ENCODE data around the gene BEAN1. TPM values are rescaled to one million over a fixed set of nuclear protein-coding genes. Genes with fewer than 3 reads are reported as not detected.

Gene BEAN1
- total RNA-seq: 0.36 TPM in 1 of 2 replicates, not detected in the other
- long read RNA-seq: 0 reads

GRCh38 chr16:66427036-66427860 lies at the start of gene BEAN1:
Gene BEAN1, plus strand, starts transcription at chr16:66427295. Its CDS starts 10,382 bp downstream, at chr16:66437677.
- peak within 1 kb of the TSS; percentile 55 for H3K4me3 Mint-ChIP-seq (ENCODE audit: low read depth)
- H3K27me3 Mint-ChIP-seq: peaks cover 88% of the 10 kb centered on the region
- DNase-seq (ENCODE audit: low spot score, unreplicated experiment): peak; percentile 32
- peaks cover 2% of the 10 kb centered on the region for H3K4me1 Mint-ChIP-seq (ENCODE audit: low read depth)
- no peak for TF ChIP-seq CTCF (IDR thresholded peaks at IDR 0.05; ENCODE audit: unreplicated experiment)
- H3K9me3 Mint-ChIP-seq (ENCODE audit: low read depth): no peaks in the 10 kb centered on the region
- H3K36me3 Mint-ChIP-seq (ENCODE audit: insufficient read depth): no peaks in the 10 kb centered on the region
- H3K27ac Mint-ChIP-seq: no peak within 1 kb of the TSS

- peaks cover 12% of the 10 kb centered on the region for H3K9me3 Mint-ChIP-seq (ENCODE audit: low read depth)
- DNase-seq (ENCODE audit: low spot score, unreplicated experiment): no peak
- no peak overlapping the region for H3K4me3 Mint-ChIP-seq (ENCODE audit: low read depth)
- TF ChIP-seq CTCF (IDR thresholded peaks at IDR 0.05; ENCODE audit: unreplicated experiment): no peak
- H3K27ac Mint-ChIP-seq: no peak overlapping the region
- peaks cover 3% of the 10 kb centered on the region for H3K4me1 Mint-ChIP-seq (ENCODE audit: low read depth)
- no peaks in the 10 kb centered on the region for H3K36me3 Mint-ChIP-seq (ENCODE audit: insufficient read depth)
- H3K27me3 Mint-ChIP-seq: peaks cover 3% of the 10 kb centered on the region
These were observed 49.8 kb upstream of the BEAN1 start for GRCh38 chr16:66377324-66377723.

GRCh38 chr16:66378741-66379570 lies 48.1 kb upstream of the BEAN1 start:
- TF ChIP-seq CTCF (IDR thresholded peaks at IDR 0.05; ENCODE audit: unreplicated experiment): no peak
- H3K4me3 Mint-ChIP-seq (ENCODE audit: low read depth): no peak overlapping the region
- peaks cover 12% of the 10 kb centered on the region for H3K9me3 Mint-ChIP-seq (ENCODE audit: low read depth)
- no peak overlapping the region for H3K27ac Mint-ChIP-seq
- no peaks in the 10 kb centered on the region for H3K36me3 Mint-ChIP-seq (ENCODE audit: insufficient read depth)
- H3K27me3 Mint-ChIP-seq: no peaks in the 10 kb centered on the region
- no peak for DNase-seq (ENCODE audit: low spot score, unreplicated experiment)
- peaks cover 12% of the 10 kb centered on the region for H3K4me1 Mint-ChIP-seq (ENCODE audit: low read depth)

- peaks cover 12% of the 10 kb centered on the region for H3K9me3 Mint-ChIP-seq (ENCODE audit: low read depth)
- no peak overlapping the region for H3K4me3 Mint-ChIP-seq (ENCODE audit: low read depth)
- H3K4me1 Mint-ChIP-seq (ENCODE audit: low read depth): peaks cover 12% of the 10 kb centered on the region
- no peak for DNase-seq (ENCODE audit: low spot score, unreplicated experiment)
- H3K27ac Mint-ChIP-seq: no peak overlapping the region
- no peak for TF ChIP-seq CTCF (IDR thresholded peaks at IDR 0.05; ENCODE audit: unreplicated experiment)
- H3K36me3 Mint-ChIP-seq (ENCODE audit: insufficient read depth): no peaks in the 10 kb centered on the region
- no peaks in the 10 kb centered on the region for H3K27me3 Mint-ChIP-seq
These were observed 47.5 kb upstream of the BEAN1 start for GRCh38 chr16:66379571-66379941.

- H3K27ac Mint-ChIP-seq: no peak overlapping the region
- peaks cover 12% of the 10 kb centered on the region for H3K9me3 Mint-ChIP-seq (ENCODE audit: low read depth)
- no peaks in the 10 kb centered on the region for H3K36me3 Mint-ChIP-seq (ENCODE audit: insufficient read depth)
- peaks cover 12% of the 10 kb centered on the region for H3K4me1 Mint-ChIP-seq (ENCODE audit: low read depth)
- TF ChIP-seq CTCF (IDR thresholded peaks at IDR 0.05; ENCODE audit: unreplicated experiment): no peak
- no peak overlapping the region for H3K4me3 Mint-ChIP-seq (ENCODE audit: low read depth)
- no peaks in the 10 kb centered on the region for H3K27me3 Mint-ChIP-seq
- no peak for DNase-seq (ENCODE audit: low spot score, unreplicated experiment)
These were observed 46.7 kb upstream of the BEAN1 start for GRCh38 chr16:66380421-66380820.
